Lower lobe of right lung (tissue), 2 donors: ENCODE results near the gene CEACAM5. TPM values are rescaled to one million over a fixed set of nuclear protein-coding genes. Genes with fewer than 3 reads are reported as not detected.

ENCODE experiments used
- ATAC-seq, 2 donors: fragments of 200-7000 bp; cut with Tn5 transposase; one replicate each; pipeline ENCODE4 v1.9.1; 2020 to 2022; ENCODE audit warnings: mild to moderate bottlenecking in 2 of 2, moderate library complexity in 2 of 2
- DNase-seq: peaks from one replicate; pipeline ENCODE4 v3.0.0-alpha.2; 2020
- H3K27ac ChIP-seq: fragments of 200-600 bp; one replicate; pipeline ENCODE4 v1.8.0; 2022
- H3K27me3 ChIP-seq: fragments of 200-600 bp; one replicate; pipeline ENCODE4 v1.8.0; 2022; ENCODE audit warnings: low read depth
- H3K36me3 ChIP-seq: fragments of 200-600 bp; one replicate; pipeline ENCODE4 v1.8.0; 2022; ENCODE audit warnings: mild to moderate bottlenecking
- H3K4me1 ChIP-seq: fragments of 200-600 bp; one replicate; pipeline ENCODE4 v1.8.0; 2022
- H3K4me3 ChIP-seq: fragments of 200-600 bp; one replicate; pipeline ENCODE4 v1.8.0; 2022; ENCODE audit warnings: mild to moderate bottlenecking
- H3K9me3 ChIP-seq: fragments of 200-600 bp; one replicate; pipeline ENCODE4 v1.8.0; 2022
- CTCF ChIP-seq: fragments of 200-600 bp; IDR thresholded peaks from one replicate; pipeline ENCODE4 v1.8.0; 2022; ENCODE audit warnings: antibody characterized with exemption, mild to moderate bottlenecking
- intact Hi-C: fragments of 100-400 bp; cut with DNase I; formaldehyde crosslinking; loops from one replicate; pipeline ENCODE4 v1.11.0; 2022
- total RNA-seq: library from RNA; stranded (reverse); fragmentation: NEBNext Ultra II Directional; extraction: Animal tissue kit (Norgen Biotek cat#: 25700); gene quantifications from one replicate; pipeline ENCODE4 v1.2.1, GENCODE V29; 2021
- donor health status: DM: no; HTN: yes; CAD: no; lungs with severe emphysema.

CEACAM5 gene
- total RNA-seq, 1 donor from 2014 or later: 99.7 TPM

- no peak for DNase-seq
- no peaks in the 10 kb centered on the region for H3K36me3 ChIP-seq
- peak overlapping the region; percentile 4 for H3K4me3 ChIP-seq
- H3K27me3 ChIP-seq: peaks cover 6% of the 10 kb centered on the region
- H3K4me1 ChIP-seq: no peaks in the 10 kb centered on the region
- no peaks in the 10 kb centered on the region for H3K9me3 ChIP-seq
- no peak overlapping the region for H3K27ac ChIP-seq
- intact Hi-C loops: no loop called here
- no peak for TF ChIP-seq CTCF
- no peak for ATAC-seq
Observed at GRCh38 chr19:41711376-41712261, 3.2 kb downstream of the CEACAM5 start.

GRCh38 chr19:41714598-41714997 lies 6.2 kb downstream of the CEACAM5 start:
- H3K36me3 ChIP-seq: no peaks in the 10 kb centered on the region
- intact Hi-C loops: no loop called here
- H3K4me1 ChIP-seq: no peaks in the 10 kb centered on the region
- DNase-seq (no peak), ATAC-seq (no peak)
- peaks cover 5% of the 10 kb centered on the region for H3K27me3 ChIP-seq
- H3K9me3 ChIP-seq: no peaks in the 10 kb centered on the region
- no peak overlapping the region for H3K4me3 ChIP-seq
- no peak for TF ChIP-seq CTCF
- H3K27ac ChIP-seq: no peak overlapping the region

- intact Hi-C loops: no loop called here
- peaks cover 5% of the 10 kb centered on the region for H3K27me3 ChIP-seq
- ATAC-seq (no peak), DNase-seq (no peak)
- no peak for TF ChIP-seq CTCF
- no peaks in the 10 kb centered on the region for H3K36me3 ChIP-seq
- no peaks in the 10 kb centered on the region for H3K4me1 ChIP-seq
- no peak overlapping the region for H3K27ac ChIP-seq
- H3K4me3 ChIP-seq: no peak overlapping the region
- no peaks in the 10 kb centered on the region for H3K9me3 ChIP-seq
Observed at GRCh38 chr19:41718761-41719160, 10.3 kb downstream of the CEACAM5 start.

- ATAC-seq: no peak
- Histone ChIP-seq H3K27me3 (peaks cover 5% of the 10 kb centered on the region), H3K36me3 (no peaks in the 10 kb centered on the region), H3K4me3 (no peak overlapping the region), H3K4me1 (no peaks in the 10 kb centered on the region), H3K27ac (no peak overlapping the region), H3K9me3 (no peaks in the 10 kb centered on the region)
- no peak for DNase-seq
- intact Hi-C loops: no loop called here
- TF ChIP-seq CTCF: no peak
Observed at GRCh38 chr19:41720103-41720502, 11.7 kb downstream of the CEACAM5 start.

GRCh38 chr19:41726493-41726892 lies 18.1 kb downstream of the CEACAM5 start:
- Histone ChIP-seq H3K27me3 (no peaks in the 10 kb centered on the region), H3K4me1 (no peaks in the 10 kb centered on the region), H3K9me3 (no peaks in the 10 kb centered on the region), H3K36me3 (no peaks in the 10 kb centered on the region), H3K27ac (no peak overlapping the region), H3K4me3 (no peak overlapping the region)
- TF ChIP-seq CTCF: no peak
- intact Hi-C loops: no loop called here
- ATAC-seq: no peak
- no peak for DNase-seq
